Astrocyte of the hippocampus (primary cell): ENCODE measurements around the gene TMEM232.

Source experiments
- DNase-seq: peaks from one replicate; pipeline ENCODE4 v3.0.0; 2011; ENCODE audit warnings: low read depth, low spot score

TMEM232 gene

DNA sequence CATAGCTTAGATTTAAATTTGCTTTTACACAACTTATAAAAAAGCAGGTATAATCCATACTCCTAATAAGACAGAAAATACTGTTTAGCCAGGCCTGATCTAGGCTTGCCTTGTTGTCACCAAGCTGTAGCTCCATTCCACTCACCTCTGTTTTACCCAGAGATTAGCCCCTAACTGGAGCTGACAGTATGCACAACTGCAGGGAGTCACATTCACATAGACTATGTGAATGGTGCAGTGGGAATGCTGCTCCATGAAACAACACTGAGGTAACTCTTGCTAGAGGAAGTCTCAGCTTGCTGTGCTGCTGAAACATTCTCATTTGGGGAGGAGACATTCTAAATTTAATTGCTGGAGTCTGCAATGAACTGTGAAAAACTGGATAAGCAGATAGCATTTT lies 209.1 kb downstream of the TMEM232 start:
- peak; percentile 15 for DNase-seq

DNA sequence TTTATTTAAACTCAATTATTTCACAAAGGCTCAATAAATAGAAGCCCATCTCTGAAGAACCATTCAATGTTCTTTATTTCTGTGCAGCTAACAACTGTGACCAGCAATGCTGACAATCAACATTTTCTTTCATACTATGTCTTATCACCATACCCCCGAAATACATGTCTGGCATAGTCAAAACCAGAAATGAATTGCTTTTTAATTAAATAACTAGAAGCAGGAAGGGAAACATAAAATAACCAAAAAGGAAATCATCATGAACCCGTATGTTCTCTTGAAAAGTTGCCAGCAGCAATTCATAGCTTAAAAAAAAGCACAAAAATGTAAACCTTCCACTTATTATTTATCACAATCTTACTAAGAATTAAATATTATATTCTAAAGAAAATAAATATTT lies 212.4 kb downstream of the TMEM232 start:
- no peak for DNase-seq

DNA sequence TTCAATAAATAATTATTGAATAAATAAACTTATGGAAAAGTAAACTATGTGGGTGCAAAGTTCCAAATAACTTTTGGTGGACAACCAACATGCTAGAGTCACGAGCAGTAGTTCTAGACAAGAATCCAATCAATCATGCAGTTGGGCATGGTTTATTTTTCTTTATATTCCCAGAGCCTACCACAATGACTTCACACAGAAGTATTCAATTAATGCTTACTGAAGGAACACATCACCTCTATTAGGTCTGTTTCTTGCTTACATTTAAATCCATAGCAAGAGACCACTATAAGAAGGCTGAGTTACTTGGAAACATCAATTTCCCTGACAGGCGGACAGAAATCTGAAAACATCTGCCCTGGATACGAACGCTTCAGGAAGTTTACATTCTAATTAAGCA lies 214.2 kb downstream of the TMEM232 start:
- DNase-seq, result peak; percentile 37

DNA sequence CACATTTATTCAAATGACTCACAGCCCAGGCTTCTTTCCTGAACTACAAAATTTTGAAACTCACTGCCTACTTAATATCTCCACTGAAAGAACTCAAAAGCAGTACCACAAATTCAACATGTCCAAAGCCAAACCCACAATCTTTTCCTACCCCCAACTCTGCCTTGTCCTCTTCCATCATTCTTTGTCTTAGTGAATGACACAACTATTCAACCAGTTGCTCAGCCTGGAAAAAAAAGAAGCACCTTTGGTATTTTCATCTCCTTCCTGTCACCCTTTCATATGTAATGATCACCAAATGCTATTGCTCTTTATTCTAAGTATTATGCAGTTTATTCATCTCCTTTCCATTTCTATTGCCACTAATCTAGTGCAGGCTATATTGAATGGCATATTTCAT lies 216.3 kb downstream of the TMEM232 start:
- peak; percentile 36 for DNase-seq

- no peak for DNase-seq
These were observed 218.5 kb downstream of the TMEM232 start for GRCh38 chr5:110507972-110508371.

GRCh38 chr5:110506378-110506777 lies 220.1 kb downstream of the TMEM232 start:
- no peak for DNase-seq

DNA sequence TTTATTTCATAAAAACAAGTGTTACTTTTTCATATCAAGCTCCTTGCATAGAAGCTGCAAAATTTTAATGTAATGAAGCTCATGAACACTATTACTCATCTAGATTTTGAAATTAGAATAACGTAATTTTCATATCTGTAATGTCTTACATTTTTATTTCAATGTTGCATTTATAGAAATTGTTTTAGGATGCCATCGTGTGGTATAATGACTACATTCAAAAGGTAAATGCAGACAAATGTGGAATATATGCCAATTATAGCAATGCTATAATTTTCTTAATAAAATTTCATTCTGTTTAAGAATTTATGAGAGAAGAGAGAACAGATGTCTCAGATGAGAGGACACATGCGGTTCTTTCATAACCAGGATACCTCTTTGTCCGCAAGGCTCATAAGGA lies 230.2 kb downstream of the TMEM232 start:
- DNase-seq, result no peak

GRCh38 chr5:110492446-110492845 lies 234.0 kb downstream of the TMEM232 start:
- no peak for DNase-seq

DNA sequence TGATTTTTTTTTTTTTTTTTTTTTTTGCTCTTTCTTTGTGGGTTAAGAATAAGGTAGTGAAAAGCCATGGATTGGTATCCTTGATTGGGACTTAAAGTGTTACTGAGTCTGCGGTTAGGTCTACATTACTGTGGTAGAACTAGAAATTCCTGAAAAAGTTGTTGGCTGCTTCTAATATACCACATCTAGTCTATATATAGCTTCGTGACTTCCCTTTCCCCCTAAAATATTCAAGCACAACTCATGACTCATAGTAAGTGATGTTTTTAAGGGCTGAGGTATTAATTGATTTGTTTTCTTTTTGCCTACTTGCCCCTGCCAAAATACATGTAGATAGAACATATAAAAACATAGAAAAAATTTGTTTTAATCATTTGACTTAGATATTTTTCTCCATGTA lies 247.6 kb downstream of the TMEM232 start:
- peak; percentile 93 for DNase-seq

DNA sequence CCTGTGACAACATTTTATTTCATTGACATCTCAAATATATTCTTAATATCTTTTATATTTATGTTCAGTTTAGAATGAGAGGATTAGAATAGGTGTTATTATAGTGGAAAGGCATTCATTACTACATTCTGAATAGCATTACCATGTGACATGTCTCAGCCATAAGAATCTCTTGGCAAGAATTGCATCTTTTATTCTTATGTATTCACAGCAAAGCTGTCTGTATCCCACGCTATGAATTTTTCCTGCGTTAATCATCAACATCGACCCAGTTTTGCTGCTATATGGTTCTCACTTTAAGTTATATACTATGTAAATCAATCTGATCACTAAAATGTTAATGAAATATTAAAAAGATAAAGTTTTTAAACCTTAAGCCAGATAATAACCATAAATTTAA lies 248.6 kb downstream of the TMEM232 start:
- peak; percentile 58 for DNase-seq

DNA sequence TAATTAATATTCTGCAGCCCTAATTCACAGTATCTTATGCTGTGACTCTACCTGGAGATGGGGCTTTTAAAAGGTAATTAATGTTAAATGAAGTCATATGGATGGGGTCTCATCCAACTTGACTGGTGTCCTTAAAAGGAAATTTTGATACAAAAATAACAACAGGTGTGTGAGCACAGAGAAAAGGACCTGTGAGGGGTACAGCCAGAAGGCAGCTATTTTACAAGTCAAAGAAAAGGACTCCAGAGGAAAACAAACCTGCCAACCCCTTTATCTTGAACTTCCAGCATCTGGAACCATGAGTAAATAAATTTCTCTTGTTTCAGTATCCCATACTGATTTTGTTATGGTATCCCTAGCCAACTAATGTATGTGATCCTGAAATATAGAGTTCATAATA lies 250.3 kb downstream of the TMEM232 start:
- no peak for DNase-seq

DNA sequence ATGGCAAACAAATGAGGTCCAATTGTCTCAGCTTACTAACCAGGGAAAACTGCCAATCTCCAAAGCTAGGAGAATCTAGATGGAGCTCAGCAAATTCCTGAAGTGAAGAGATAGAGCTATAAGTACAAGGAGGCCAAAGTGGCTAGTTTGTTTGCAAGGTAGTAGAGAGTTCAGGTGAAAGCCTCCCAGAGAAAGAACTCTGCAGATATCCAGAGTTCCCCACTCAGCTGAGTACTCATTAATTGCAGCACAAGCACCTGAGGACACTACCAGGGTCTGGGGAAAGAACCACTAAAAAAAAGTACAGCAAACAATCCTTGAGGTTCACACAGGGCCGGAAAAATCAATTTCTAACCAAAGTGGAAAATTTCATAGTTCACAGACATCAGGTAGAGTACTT lies 250.9 kb downstream of the TMEM232 start:
- no peak for DNase-seq

DNA sequence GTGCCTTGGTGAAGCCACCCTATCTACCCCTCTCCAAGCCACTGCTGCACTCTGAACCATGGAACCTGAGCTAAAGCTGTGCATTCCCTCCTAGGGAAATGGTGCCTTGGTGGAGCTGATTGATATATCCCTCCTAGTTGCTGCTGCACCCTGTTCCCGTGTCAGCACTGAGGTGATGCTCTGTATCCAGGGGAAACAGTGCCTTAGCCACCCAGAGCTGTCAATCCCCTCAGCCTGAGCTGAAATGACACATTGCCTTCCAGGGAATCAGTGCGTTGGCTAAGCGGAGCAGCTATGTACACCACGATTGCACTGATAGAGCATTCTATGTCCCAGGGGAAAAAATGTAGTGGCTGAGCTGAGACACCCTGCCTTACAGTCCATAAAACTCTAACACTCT lies 257.0 kb downstream of the TMEM232 start:
- no peak for DNase-seq

- peak; percentile 8 for DNase-seq
These were observed 263.4 kb downstream of the TMEM232 start for GRCh38 chr5:110463106-110463505.

- DNase-seq, result no peak
These were observed 265.6 kb downstream of the TMEM232 start for GRCh38 chr5:110460837-110461236.

DNA sequence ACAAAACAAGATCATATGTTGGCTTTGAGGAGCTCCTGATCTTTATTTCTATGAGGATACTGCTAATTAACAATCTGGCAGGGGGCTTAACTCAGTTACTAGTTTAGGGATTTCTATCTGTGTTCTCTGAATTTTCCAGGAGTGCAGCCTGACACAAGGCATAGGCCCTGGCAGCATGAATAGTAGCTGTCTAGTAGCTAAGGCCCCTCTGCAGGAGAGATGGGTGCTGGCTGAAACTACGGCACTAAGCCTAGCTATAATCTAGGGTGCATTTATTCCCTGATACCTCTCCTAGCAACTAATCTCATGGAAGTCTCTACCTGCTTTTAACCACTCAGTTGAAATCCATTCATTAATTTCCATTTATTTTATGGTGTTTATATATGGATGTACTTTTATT lies 268.2 kb downstream of the TMEM232 start:
- no peak for DNase-seq

DNA sequence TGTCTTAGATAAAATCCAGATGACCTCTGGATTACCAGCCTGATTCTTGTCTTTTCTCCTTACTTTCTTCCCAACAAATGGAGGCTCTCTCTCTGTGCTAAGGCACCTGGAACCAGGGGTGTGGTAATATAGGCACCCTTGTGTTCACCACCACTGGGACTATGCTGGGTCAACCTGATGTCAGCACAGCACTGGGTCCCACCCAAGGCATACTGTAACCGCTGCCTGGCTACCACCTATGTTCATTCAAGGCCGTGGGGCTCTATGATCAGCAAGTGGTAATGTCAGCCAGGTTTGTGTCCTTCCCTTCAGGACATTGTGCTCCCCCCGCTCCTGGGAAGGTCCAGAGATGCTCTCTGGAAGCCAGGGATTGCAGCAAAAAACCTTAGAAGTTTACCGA lies 283.6 kb downstream of the TMEM232 start:
- DNase-seq, result no peak

DNA sequence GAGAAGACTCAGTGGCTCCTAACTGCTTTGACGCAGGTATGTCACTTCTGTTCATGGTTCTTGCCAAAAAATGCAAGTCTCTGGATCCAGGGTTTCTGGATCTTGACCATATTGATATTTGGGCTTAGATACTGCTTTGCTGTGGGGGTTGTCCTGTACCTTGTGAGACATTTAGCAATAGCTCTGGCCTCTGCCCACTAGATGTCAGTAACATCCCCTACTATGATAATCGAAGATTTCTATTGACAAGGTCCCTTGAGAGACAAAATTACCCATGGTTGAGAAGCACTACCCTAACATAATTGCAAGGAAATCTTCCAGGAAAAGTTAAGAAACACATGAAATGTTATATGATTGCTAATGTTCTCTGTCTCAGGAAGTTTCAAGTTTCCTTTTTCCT lies 285.4 kb downstream of the TMEM232 start:
- DNase-seq, result peak; percentile 68

- no peak for DNase-seq
These were observed 286.4 kb downstream of the TMEM232 start for GRCh38 chr5:110440058-110440457.

DNA sequence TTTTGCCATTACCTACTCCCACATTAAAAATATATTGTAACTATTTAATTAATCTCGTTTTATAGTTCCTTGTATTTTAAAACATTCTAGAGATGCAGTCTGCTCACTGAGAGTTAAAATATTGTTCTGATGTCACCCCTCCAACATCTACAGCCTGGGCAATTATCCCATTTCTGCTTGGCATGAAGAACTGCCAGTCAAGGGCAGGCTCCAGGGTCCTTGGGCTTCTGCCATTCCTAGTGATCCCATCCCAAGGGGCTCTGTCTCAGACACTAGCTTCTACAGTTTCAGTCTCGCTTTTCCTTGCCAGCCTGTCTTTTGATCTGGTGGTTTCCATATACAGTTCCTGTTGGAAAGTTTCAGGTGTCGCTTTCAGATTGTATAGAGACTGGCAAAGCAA lies 287.2 kb downstream of the TMEM232 start:
- no peak for DNase-seq

DNA sequence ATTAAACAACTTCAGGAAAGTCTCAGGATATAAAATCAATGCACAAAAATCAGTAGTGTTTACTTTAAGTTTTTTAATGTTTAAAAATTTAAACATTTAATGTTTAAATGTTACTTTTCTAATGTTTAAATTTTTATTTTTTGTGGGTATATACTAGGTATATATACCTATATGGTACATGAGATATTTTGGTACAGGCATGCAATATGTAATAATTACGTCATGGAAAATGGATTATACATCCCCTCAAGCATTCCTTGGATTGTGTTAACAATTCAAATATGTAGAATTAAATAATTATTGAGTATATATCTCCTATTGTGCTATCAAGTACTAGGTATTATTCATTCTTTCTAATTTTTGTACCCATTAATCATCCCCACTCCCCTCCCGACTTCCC lies 291.3 kb downstream of the TMEM232 start:
- no peak for DNase-seq

DNA sequence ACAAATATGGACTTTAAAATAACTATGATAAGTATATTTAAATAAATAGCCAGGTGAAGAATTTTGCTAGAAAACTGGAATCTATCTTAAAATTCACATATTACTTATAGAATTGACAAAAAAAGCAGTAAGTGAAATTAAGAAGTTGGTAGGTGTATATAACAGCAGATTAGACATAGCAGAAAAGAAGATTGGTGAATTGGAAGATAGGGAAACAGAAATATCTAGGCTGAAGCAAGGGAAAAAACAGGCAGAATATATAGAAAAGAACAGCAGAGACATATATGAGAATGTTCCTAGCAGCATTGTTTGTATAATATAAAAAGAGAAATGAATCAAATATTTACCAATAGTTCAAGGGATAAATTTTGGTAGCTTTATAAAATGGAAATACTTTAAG lies 294.9 kb downstream of the TMEM232 start:
- no peak for DNase-seq

- peak; percentile 42 for DNase-seq
These were observed 312.1 kb downstream of the TMEM232 start for GRCh38 chr5:110414360-110414759.

- peak; percentile 18 for DNase-seq
These were observed 312.6 kb downstream of the TMEM232 start for GRCh38 chr5:110413856-110414255.

GRCh38 chr5:110409571-110409970 lies 316.9 kb downstream of the TMEM232 start:
- DNase-seq, result no peak
